Heart left ventricle (tissue), 16 donors: ENCODE data around the gene HOXC5. TPM values are rescaled to one million over a fixed set of nuclear protein-coding genes. Genes with fewer than 3 reads are reported as not detected.

ENCODE experiments used
- ATAC-seq, 4 donors: fragments of 200-7000 bp; cut with Tn5 transposase; one replicate each; pipeline ENCODE4 v1.9.1; 2020 to 2022; ENCODE audit warnings: moderate library complexity in 4 of 4, mild to moderate bottlenecking in 3 of 4, moderate number of reproducible peaks in 1 of 4
- DNase-seq, 5 donors: peaks; one replicate each; pipeline ENCODE4 v3.0.0-alpha.2; 2020
- H3K27ac ChIP-seq, 12 donors: fragments of 200-600 bp; sonication (generic) in 4 of 12; one replicate each; pipeline versions ENCODE4 v1.5.0 to v1.8.0; 2016 to 2022; ENCODE audit warnings: mild to moderate bottlenecking in 2 of 12
- H3K27me3 ChIP-seq, 9 donors: fragments of 200-600 bp; sonication (generic) in 2 of 9; one replicate each; pipeline versions ENCODE4 v1.5.1 to v1.8.0; 2016 to 2022; ENCODE audit warnings: mild to moderate bottlenecking in 3 of 9
- H3K36me3 ChIP-seq, 9 donors: fragments of 200-600 bp; sonication (generic) in 2 of 9; one replicate each; pipeline versions ENCODE4 v1.5.0 to v1.8.0; 2018 to 2022; ENCODE audit warnings: mild to moderate bottlenecking in 2 of 9
- H3K4me1 ChIP-seq, 12 donors: fragments of 200-600 bp; sonication (generic) in 4 of 12; one replicate each; pipeline versions ENCODE4 v1.5.0 to v1.8.0; 2016 to 2022; ENCODE audit warnings: mild to moderate bottlenecking in 3 of 12
- H3K4me3 ChIP-seq, 12 donors: fragments of 200-600 bp; sonication (generic) in 4 of 12; one replicate each; pipeline versions ENCODE4 v1.5.0 to v1.8.0; 2017 to 2022; ENCODE audit warnings: mild to moderate bottlenecking in 9 of 12, moderate library complexity in 4 of 12
- H3K9me3 ChIP-seq, 12 donors: fragments of 200-600 bp; sonication (generic) in 4 of 12; one replicate each; pipeline versions ENCODE4 v1.5.0 to v1.8.0; 2016 to 2022; ENCODE audit warnings: mild to moderate bottlenecking in 1 of 12
- CTCF ChIP-seq, 12 donors: fragments of 200-600 bp; sonication (generic) in 4 of 12; IDR thresholded peaks; one replicate each; pipeline versions ENCODE4 v1.5.0 to v1.8.0; 2018 to 2022; ENCODE audit warnings: antibody characterized with exemption in 12 of 12, mild to moderate bottlenecking in 5 of 12
- POLR2A ChIP-seq, 2 donors: fragments of 450-650 bp; IDR thresholded peaks; one replicate each; pipeline ENCODE4 v1.6.1; 2017; ENCODE audit warnings: antibody characterized with exemption in 2 of 2, mild to moderate bottlenecking in 2 of 2, moderate library complexity in 2 of 2
- WGBS, 4 donors: extraction: QIAGEN DNeasy Blood & Tissue Kit in 2 of 4; methylation state at CpG; one replicate each; pipeline versions ENCODE4 v1.1.5 to v1.1.7; 2013 to 2018; 5-methylcytosine and 5-hydroxymethylcytosine counted together
- intact Hi-C, 10 donors: fragments of 100-400 bp; cut with DNase I; formaldehyde crosslinking; loops; one replicate each; pipeline versions ENCODE4 v1.11.1 to v1.14.2; 2022
- polyA plus RNA-seq, 2 donors: library from polyadenylated mRNA; stranded (reverse); fragments of 200-250 nt; gene quantifications; one replicate each; pipeline ENCODE4 v1.2.3, GENCODE V29; 2013
- total RNA-seq, 9 donors: library from RNA; depleted of rRNA in 2 of 9; stranded (reverse); fragments of >200 nt in 2 of 9; fragmentation: NEBNext Ultra II Directional in 3 of 9; extraction: Animal tissue kit (Norgen Biotek cat#: 25700) in 3 of 9; gene quantifications; one replicate each; pipeline versions ENCODE4 v1.1.0 to v1.2.4, GENCODE V29; 2016 to 2023
- donor health status: ischemic (EF 13 %, LVEDD 7.1; RV severe dilation, severe dysfunction).
- donor health status: healthy with polysubstance abuse.
- donor health status: DM: no; HTN: yes; CAD: no.
- donor health status: DM: no; HTN: no; CAD: no.
- donor health status: ischemic (EF 25% LVEDD 6.9; RV normal size, moderate dysfunction).
- donor health status: ischemic (EF 25% LVEDD 5.7; RV mildly dilated, moderate dysfunction).
- donor health status: healthy.
- donor health status: DM: yes; HTN: yes; CAD: no.
- donor health status: ischemic (EF 35%, LVEDD 5.7; RV mildly dilated, moderate dysfunction).
- donor health status: nonischemic (EF 11% LVEDD 7.7; RV severe dilation, severe dysfunction).
- donor health status: DM: yes; HTN: yes; CAD: no.
- donor health status: PGD.
- donor health status: ischemic (EF 29% LVEDD 5.4; RV normal size, mild dysfunction).
- donor health status: nonischemic (EF 23%, LVEDD 6.1; RV moderate dilation, normal function).

HOXC5 gene
- total and polyA plus RNA-seq, 11 donors: not detected

- intact Hi-C loops: loop anchor here in 1 of 10 donors (10.0 kb wide), 1 partner anchor 371 kb away; no protein-coding TSS in a partner anchor
Measured at GRCh38 chr12:54004063-54004840, 28.6 kb upstream of the HOXC5 start.

GRCh38 chr12:54004841-54005530 is 27.9 kb upstream of the HOXC5 start:
- TF ChIP-seq POLR2A (IDR thresholded peaks at IDR 0.05) (no peak), CTCF (IDR thresholded peaks at IDR 0.05) (no peak)
- Histone ChIP-seq H3K4me3 (no peak overlapping the region), H3K36me3 (no peaks in the 10 kb centered on the region), H3K9me3 (no peaks in the 10 kb centered on the region), H3K27ac (no peak overlapping the region), H3K4me1 (peaks cover 0 to 27% (median 17%) of the 10 kb centered on the region in 12 donors), H3K27me3 (peaks cover 70 to 100% (median 96%) of the 10 kb centered on the region in 9 donors)
- intact Hi-C loops: loop anchor here in 4 of 10 donors (5.0 to 10.0 kb wide), 2 partner anchors 187 to 370 kb away; no protein-coding TSS in a partner anchor
- WGBS, 4 donors: 11 to 23% (median 16%) methylated on average over 31 of the region's 31 CpGs
- ATAC-seq (no peak), DNase-seq (no peak)

More at GRCh38 chr12:54004063-54004840, 28.6 kb upstream of the HOXC5 start:
- Histone ChIP-seq H3K4me1 (peaks cover 0 to 26% (median 17%) of the 10 kb centered on the region in 12 donors), H3K9me3 (no peaks in the 10 kb centered on the region), H3K36me3 (no peaks in the 10 kb centered on the region), H3K27ac (no peak overlapping the region), H3K27me3 (peaks cover 68 to 100% (median 96%) of the 10 kb centered on the region in 9 donors), H3K4me3 (no peak overlapping the region)
- DNase-seq (no peak), ATAC-seq (no peak)
- no peak for TF ChIP-seq POLR2A (IDR thresholded peaks at IDR 0.05)
- no peak for TF ChIP-seq CTCF (IDR thresholded peaks at IDR 0.05)
- 15 to 26% (median 23%) methylated on average over 19 to 20 of the region's 20 CpGs for WGBS, 4 donors

GRCh38 chr12:54005531-54005852 is 27.4 kb upstream of the HOXC5 start:
- no peak for ATAC-seq
- no peaks in the 10 kb centered on the region for H3K36me3 ChIP-seq
- DNase-seq: no peak
- peaks cover 68 to 100% (median 96%) of the 10 kb centered on the region in 9 donors for H3K27me3 ChIP-seq
- WGBS, 4 donors: 5 to 10% (median 6%) methylated on average over 25 to 26 of the region's 26 CpGs
- intact Hi-C loops: loop anchor here in 4 of 10 donors (5.0 to 10.0 kb wide), 2 partner anchors 187 to 369 kb away; no protein-coding TSS in a partner anchor
- peaks cover 0 to 22% (median 12%) of the 10 kb centered on the region in 12 donors for H3K4me1 ChIP-seq
- H3K4me3 ChIP-seq: no peak overlapping the region
- no peak overlapping the region for H3K27ac ChIP-seq
- no peaks in the 10 kb centered on the region for H3K9me3 ChIP-seq
- TF ChIP-seq POLR2A (IDR thresholded peaks at IDR 0.05): no peak
- no peak for TF ChIP-seq CTCF (IDR thresholded peaks at IDR 0.05)
